Renal cortical epithelial cell (primary cell): ENCODE measurements around the gene CACNA1C. TPM values are rescaled to one million over a fixed set of nuclear protein-coding genes. Genes with fewer than 3 reads are reported as not detected.

ENCODE experiments used
- DNase-seq: peaks from one replicate; pipeline ENCODE4 v3.0.0-alpha.2; 2011; ENCODE audit warnings: low read depth
- total RNA-seq: library from RNA; depleted of rRNA; stranded (reverse); fragments of >200 nt; gene quantifications from 2 replicates; pipeline ENCODE4 v1.2.3, GENCODE V29; 2014

The CACNA1C gene
- total RNA-seq, 1 donor from 2014 or later = 0.05 TPM

DNA sequence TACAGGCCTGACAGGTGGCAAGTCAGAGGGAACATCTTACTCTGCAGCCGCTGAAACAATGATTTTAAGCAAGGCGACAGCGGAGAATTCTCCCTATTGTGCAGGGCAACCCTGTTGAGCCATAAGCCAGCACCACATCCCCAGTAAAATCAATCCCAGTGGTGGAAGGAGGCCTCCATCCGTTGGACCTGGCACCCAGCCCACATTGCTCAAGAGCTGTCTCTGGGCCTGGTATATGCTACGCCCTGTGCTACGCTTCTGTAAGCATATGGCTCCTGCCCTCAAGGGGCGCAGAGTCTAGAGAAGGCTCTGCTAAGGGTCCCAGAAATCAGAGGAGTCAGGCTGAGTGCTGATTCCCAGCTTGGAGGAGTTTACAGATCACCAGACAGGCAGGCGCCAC is 265.5 kb downstream of the CACNA1C start:
- no peak for DNase-seq

DNA sequence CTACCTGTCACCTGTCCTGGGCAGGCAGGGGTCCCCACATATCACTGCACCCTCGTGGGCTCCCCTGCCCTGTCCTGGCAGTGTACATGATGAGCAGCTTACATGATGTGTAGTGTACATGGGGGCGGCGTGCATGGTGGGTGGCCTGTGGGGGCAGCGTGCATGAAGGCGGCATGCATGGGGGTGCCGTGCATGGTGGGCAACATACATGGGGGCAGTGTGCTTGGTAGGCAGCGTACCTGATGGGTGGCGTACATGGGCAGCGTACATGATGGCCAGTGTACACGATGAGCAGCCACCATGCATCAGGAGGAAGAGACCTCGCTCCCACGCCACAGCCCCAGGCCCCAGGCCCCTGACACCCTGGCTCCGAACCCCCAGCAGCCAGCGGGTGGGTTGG is 266.3 kb downstream of the CACNA1C start:
- DNase-seq = no peak

DNA sequence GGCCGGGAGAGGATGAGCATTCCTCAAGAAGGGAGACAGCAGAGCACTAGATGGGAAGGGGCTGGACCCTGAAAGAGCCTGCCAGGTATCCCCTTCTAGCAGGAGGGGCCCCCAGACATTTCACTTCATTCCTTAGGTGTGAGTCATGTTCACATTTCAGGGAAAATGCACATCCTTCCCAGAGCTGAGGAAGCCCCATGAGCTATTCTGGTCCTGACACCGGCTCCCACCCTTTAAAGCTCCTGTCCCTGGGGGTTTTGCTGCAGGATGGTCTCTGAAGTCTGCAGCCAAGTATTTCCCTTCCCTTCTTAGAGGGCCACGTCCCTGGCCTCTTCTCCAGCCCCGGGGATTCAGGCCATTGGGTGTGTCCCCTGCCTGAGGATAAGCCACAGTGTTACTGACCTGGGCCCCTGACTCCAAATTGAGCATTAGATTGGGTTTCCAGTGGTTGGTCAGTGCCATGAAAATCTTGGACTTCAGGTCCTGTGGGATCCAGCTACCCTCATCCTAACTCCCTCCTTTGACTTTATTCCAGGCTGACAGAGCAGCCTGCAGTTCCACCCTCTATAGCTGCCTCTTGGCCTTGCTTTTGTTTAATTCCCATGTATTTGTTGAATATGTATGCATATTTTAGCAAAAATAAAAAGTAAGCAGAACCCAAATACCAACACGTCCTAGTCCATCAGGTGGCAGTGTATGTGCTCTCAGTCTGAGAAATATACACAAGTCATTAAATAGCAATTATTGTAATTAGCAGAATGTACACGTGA is 267.1 kb downstream of the CACNA1C start:
- DNase-seq = no peak

GRCh38 chr12:2320841-2321240 is 268.1 kb downstream of the CACNA1C start:
- no peak for DNase-seq

DNA sequence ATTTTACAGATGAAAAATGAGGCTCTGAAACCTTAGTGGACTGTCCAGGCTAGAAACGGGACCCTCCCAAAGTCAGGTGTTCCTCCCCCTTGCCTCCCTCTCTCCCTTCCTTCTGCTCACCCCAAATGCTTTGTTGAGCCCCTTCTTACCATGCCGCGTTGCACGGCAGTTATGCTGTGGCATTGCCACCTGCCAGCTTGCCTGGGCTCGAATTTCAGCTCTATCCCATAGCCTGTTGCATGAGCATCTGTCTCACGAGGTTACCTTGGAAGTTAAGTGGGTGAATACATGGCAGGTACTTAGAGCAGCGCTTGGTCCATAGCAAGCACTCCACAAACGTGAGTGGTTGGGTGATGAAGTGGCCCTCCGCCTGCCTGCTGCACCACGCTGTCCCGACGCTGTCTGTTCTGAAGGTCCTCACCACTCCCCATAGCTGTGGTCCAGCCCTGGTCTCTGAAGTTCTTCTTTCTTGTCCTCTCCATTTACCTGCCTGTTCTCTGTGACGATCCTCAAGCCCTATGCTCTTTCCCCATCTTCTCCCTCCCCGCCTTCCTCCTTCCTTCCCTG is 269.9 kb downstream of the CACNA1C start:
- no peak for DNase-seq

GRCh38 chr12:2323532-2324255 is 270.9 kb downstream of the CACNA1C start:
- DNase-seq = no peak

GRCh38 chr12:2324387-2324786 is 271.6 kb downstream of the CACNA1C start:
- no peak for DNase-seq

DNA sequence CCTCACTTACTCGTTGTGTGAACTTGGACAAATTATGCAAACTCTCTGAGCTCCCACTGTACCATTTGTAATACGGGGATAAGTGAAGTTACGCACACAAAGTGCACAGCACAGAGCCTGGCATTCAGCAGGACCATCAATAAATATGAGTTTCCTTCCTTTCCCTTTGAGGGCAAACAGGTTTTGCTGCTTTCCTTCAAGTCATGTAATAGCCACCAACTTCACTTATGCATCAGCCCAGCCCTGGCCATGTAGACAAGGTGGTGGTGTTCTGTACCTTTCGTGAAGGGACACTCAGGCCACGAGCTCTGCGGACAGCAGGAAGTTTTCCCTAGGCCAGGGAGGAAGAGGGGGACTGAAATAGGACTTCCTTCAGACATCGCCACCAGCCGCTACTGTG is 272.7 kb downstream of the CACNA1C start:
- no peak for DNase-seq

GRCh38 chr12:2326470-2326869 is 273.7 kb downstream of the CACNA1C start:
- no peak for DNase-seq

GRCh38 chr12:2328661-2329060 is 275.9 kb downstream of the CACNA1C start:
- no peak for DNase-seq

GRCh38 chr12:2329661-2330210 is 276.9 kb downstream of the CACNA1C start:
- DNase-seq = no peak

GRCh38 chr12:2332236-2332635 is 279.4 kb downstream of the CACNA1C start:
- DNase-seq = no peak

- DNase-seq = no peak
Observed at GRCh38 chr12:2332947-2333346, 280.2 kb downstream of the CACNA1C start.

GRCh38 chr12:2333491-2334195 is 280.9 kb downstream of the CACNA1C start:
- DNase-seq = no peak

GRCh38 chr12:2334271-2334670 is 281.5 kb downstream of the CACNA1C start:
- no peak for DNase-seq

DNA sequence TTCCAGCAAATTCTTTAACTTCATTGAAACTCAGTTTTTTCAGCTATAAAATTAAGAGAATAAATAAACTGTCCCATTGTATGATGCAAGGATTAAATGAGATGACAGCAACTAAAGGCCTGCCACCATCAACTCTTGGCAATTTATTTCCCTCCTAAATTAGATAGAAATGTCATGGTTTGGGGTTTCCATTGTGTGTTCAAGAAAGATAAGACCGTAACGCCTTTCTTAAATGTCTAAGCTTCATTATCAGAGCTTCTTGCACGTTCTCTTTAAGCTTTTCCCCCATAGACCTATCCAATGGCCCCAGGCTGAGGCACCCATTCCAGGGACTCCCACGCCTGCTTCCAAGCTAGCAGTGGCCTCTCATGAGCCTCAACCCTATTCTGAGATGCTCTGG is 281.9 kb downstream of the CACNA1C start:
- no peak for DNase-seq

DNA sequence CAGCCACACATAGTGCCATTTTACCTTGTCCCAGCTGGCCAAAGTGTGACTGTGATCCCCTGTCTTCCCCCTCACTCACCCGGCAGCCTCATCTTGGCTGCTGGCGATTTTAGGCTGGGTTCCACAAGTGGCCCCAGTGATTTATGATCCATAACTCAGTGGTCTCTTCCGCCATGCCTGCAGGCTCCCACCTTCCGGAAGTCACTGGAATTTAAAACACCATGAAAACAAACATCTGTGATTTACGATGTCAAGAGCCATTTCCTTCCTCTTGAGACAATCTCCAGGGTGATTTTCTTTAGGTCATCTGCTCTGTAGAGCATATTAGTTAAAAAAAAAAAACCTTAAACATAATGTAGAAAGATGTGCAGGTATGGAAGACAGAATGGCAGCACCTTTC is 282.3 kb downstream of the CACNA1C start:
- DNase-seq = peak; percentile 21

DNA sequence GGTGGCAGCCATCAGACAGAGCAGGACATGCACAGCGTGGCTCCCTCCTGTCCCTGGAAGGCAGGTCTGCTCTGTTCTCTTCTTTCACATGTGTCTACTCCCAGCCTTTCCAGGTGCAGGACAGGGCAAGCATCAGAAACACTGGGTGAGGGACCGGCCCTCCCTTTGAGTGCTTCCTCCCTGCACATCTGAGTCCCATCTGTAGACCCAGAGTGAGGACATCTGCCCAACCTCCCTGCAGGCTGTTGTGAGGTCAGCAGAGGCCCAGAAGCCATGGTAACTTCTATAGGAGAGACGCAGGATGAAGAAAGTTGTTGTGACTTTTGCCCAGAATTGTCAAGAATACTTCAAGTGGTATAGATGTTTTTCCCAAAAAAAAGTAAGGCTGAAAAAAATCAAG is 282.7 kb downstream of the CACNA1C start:
- no peak for DNase-seq

GRCh38 chr12:2335916-2336315 is 283.1 kb downstream of the CACNA1C start:
- no peak for DNase-seq

DNA sequence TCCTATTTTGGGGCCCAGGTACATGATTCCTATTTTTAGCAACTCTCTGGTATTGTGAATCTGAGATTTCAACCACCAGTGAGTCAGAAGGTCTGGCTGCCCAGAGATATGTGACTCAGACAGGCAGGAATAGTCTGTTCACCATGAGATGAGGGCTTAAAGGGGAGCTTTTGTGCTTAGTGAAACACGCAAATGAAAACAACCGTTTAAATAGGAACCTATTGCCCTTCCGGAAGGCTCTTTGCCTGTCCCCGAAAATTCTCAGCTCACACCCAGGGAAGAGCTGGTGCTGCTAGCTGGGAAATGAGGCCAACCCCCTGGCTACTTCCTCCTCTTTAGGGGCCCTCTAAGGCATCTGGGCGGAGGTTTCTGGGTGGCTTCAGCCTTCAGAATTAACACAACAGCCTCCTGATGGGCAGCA is 283.6 kb downstream of the CACNA1C start:
- peak; percentile 93 for DNase-seq

DNA sequence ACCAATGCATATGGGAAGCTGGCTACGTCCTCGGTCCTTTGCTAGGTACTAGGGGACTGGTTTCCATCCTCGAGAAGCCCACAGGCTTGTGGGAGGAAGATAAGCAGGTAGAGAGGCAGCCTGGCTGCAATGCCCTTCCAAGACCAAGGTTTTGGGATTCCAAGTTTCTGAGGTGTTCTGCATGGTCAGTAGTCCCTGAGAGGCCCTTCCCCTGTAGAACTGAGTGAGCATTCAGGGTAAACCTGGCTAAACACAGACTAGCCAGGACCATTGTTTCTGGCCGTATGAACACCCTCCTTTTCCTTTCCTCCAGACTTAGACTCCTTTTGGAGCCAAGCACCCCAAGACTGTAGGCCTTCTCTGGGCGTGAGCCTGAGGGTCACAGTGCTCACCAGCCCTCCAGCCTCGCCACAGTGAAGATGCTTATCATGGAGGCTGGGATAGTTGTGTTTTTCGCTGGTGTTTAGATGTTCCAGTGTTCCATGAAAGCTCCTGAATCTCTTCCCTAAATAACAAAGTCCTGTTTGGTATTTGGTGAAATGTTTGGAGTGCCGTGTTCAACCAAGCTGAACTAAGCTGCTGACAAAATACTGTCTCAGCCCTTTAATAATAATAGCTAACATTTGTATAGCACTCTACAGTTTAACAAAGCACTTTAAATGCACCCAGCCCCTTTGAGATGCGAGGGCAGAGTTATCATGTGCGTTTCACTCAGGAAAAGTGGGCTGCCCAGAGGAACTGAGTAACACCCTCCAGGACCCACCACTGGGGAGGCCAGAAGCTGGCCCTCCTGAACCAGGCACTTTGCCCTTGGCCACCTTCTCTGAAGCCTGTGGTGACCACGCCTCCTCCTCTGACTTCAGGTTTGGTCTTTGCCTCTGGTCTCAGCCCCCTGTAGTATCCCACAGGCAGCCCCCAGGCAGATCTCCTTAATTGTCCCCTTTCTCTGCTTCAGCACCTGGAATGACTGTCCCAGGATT is 284.5 kb downstream of the CACNA1C start:
- peak; percentile 48 for DNase-seq
